GM21526 (cell line): ENCODE measurements around the gene PHC3.
A peak's percentile ranks its signal among the peaks of the same experiment; 100 is the strongest.

ENCODE experiments used
- ATAC-seq: cut with Tn5 transposase; IDR thresholded peaks from one replicate; pipeline ENCODE4 v1.9.1; 2021; ENCODE audit warnings: moderate library complexity; ENCODE audit not compliant: unreplicated experiment, low FRiP score

PHC3 gene

DNA sequence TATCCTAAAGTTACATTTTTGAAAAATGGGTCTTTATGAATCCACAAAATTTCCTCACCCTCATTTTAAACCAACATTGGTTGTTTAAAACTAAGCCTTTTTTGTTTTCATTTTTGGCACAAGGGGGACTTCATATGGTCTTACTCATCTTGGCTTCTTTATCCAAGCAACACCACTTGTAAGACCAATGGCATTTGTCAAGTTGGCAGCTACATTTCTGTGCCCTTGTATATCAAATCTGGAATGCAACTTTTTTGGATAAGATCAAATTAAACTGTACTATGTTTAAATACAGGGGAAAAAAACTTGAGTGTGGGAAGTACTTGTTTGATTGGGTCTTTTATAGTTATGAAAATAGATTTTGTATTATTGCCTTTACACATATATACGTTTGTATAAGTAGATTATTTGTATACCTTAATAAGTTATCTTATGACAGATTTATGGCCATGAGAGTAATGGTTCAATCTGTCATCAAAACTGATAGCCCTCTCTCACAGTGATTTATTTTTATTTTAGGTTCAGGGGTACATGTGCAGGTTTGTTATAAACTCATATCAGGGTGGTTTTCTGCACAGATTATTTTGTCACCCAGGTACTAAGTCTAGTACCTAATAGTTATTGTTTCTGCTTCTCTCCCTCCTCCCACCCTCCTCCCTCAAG, 100.3 kb downstream of the PHC3 start:
- ATAC-seq = no peak

DNA sequence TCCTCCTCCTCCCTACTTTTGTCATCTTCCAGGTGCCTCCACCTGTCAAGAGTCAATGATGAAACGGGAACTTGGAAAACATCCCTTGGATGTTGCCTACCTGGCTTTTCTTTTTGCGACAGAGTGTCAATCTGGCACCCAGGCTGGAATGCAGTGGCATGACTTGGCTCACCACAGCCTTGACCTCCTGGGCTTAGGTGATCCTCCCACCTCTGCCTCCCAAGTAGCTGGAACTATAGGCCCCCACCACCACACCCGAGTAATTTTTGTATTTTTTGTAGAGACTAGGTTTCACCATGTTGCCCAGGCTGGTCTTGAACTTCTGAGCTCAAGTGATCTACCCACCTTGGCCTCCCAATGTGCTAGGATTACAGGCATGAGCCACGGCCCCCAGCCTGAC, 100.9 kb downstream of the PHC3 start:
- no peak for ATAC-seq

DNA sequence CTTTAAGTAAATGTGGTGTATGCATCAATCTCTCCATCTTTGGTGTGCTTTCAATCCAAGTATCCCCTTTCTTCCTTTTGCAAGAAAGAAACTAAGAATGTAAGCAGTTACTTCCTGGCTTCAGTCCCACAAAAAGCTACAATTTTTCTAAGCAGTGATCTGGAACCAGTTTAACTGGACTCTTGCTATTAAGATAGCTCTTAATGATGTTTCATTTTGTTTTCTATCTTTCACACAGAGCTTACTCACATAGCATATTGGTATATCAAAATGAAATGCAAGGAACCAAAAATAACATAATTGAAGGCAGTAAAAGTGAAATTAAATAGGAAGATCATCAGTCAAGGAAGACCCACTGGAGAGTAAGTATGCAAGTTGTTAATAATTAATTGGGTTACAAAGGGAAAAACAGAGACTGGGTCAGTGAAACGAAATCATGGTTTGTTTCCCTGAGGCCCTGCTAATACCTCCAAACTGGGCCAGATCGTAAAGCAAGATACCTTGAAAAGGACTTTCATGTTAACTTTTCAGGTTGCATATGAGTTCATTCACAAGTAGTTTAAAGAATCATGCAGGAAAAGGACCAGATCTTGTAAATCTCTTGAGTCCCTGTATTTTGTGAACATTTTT, 101.9 kb downstream of the PHC3 start:
- ATAC-seq = no peak

DNA sequence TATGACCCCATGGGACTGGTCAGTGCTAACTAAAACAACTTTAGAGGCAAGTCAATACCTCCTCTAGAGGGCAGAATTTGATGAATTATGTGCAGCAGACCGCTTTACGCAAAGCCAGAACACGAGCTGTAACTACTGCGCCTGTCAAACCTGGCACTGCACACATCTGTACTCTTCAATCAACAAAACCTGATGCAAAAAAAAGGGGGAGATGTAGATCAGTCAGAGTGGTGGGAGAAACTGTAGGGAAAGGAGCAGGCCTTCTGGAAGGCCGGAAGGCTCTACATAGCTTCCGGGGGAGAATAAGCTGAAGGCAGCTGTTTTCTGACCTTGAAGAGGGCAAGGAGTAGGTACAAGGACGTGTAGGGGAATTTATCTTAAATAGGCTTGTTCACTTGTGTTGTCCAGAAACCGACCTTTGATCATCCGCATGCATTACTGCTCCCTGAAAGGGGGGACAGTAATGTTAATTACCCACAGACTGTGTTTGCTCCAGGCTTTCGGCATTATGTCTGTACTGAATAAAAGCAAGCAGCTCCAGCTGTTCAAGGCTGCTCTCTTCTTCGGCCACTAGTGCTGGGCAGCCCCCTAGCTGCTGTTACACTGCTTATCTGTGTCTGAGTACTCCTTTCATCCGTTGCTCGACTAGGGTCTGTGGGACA, 102.8 kb downstream of the PHC3 start:
- no peak for ATAC-seq

DNA sequence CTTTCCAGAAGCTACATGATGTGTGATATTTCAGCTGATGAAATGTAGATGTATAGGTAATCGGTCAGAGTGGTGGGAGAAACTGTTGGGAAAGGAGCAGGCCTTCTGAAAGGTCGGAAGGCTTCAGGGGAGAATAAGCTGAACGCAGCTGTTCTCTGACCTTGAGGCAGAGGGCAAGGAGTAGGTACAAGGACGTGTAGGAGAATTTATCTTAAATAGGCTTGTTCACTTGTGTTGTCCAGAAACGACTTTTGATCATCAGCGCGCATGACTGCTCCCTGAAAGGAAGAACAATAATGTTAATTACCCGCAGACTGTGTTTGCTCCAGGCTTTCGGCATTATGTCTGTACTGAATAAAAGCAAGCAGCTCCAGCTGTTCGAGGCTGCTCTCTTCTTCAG, 104.2 kb downstream of the PHC3 start:
- ATAC-seq = no peak

DNA sequence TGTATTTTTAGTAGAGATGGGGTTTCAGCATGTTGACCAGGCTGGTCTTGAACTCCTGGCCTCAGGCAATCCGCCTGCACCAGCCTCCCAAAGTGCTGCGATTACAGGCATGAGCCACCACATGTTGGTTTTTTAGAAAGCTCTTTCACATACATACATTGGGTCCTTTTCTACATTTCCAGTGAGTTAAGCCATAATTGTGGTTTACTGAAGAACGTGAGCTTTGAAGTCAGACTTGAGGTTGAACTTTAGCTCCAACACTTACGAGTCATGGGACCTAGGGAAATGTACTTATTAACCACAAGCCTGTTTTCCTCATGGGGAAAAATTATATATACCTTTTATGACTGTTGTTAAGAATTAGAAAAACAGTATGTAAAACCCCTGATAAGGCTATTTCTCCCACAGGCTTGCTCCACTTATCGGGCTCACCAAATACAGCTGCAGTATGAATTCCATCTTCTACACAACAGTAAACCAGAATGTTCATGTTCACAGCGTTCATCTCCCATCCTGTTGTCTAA, 104.8 kb downstream of the PHC3 start:
- no peak for ATAC-seq

DNA sequence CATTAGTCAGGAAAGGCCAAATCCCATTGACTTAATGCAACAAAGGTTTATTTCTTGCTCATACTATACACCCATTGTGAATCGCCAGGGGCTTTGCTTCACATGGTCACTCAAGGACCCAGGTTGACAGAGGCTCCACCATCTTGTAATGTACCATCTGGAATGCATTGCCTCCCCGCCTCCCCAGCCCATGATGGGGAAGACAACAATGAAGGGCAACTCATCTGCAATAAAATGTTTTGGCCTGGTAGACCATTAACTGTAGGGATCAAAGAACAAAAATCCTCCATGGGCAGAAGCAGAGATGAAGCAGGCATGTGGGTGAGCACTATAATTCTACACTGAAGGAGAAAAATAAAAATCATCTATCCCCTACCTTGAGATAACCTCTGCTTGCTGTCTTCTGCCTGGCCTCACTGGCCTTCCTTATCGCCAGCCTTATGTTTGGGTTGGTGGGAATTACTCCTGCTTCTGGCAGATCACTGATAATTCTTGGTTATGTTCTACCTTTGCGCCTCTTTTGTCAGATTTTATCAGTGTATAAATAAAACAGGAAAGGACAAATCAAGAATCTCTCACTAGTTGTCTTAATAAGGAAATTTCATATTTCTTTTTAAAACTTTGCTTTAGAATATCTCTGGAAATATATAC, 106.0 kb downstream of the PHC3 start:
- no peak for ATAC-seq

DNA sequence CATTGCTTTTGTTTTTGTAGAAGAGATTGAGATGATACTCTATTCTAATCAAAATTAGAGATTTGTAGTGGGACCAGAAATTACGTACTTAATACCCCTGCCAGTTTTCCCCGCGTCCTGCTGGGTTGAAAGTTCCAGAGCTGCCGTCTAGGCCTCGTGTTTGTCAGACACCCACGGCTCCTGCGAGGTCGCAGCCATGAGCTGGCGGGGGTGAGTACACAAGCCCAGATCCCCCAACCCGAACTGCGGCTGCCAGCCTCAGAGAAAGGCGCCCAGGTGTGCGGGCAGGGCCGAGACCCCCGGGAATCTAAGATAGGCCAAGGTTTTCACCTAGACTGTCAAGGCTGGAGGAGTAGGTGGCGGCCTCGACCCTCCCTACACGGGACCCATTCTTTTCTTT, 117.4 kb downstream of the PHC3 start:
- ATAC-seq = no peak

DNA sequence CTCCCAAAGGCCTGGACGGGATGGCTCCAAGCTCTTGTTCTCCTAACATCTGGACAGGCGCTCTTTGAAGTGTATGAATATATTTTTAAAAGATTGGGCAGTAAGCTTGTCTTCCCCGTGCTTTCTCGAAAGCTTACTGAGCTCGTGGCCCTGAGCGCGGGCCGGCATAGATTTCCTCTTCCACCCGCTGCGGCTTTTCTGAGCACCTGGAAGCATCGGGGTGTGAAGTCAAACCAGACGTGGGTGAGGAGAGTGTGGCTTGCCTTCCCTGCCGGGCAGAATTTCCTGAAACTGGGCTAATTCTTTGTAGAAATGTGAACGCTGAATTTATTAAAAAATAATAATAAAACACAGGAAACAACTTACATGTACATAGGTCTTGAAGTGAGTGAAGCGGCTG, 117.8 kb downstream of the PHC3 start:
- no peak for ATAC-seq

DNA sequence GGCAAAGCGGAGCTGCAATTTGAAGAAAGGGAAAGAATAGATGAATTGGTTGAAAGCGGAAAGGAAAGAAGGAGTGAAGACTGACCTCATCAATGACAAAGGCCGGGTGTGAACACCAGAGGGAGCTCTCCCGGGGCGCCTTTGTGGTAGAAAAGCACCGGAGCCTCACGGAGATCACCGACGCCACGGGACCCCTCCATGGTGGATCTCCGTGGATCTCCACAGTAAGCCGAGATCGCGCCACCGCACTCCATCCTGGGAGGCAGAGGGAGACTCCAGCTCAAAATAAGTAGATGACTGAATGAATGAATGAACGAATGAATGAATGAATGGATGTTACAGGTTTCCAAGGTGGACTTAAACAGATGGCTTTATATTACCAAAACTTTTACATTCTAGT, 118.8 kb downstream of the PHC3 start:
- no peak for ATAC-seq

DNA sequence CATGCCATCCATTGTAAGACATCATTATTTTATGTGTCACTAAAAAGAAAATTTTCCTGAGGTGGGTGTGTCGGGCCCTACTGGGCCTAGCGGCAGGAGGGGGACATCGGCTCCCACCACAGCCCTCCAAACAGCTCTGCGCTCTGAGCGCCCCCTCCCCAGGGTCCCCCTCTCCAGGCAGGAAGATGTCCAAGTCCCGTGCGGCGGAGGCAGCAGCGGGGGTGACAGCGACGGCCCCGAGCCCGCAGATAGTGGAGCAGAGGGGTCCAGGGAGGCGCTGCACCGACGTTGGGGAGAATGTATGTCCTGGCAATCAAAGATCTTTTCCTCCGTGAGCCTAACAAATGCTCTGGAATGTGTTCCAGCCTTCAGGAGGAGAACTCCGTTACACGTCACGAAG, 119.5 kb downstream of the PHC3 start:
- no peak for ATAC-seq

DNA sequence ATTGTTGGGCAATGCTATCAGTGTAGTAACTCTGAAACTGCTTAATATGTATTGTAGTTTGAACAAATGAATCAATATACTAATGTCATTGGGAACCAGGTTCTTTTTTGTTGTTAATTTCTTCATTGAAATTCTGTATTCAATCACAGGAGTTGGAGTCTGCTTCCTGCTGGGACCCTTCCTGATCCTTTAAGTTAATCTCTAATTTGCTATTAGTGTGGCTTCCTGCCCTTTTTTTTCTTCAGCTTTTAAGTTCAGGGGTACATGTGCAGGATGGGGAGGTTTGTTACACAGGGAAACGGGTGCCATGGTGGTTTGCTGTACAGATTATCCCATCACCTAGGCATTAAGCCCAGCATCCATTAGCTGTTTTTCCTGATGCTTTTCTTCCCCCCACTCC, 122.1 kb downstream of the PHC3 start:
- ATAC-seq = no peak

DNA sequence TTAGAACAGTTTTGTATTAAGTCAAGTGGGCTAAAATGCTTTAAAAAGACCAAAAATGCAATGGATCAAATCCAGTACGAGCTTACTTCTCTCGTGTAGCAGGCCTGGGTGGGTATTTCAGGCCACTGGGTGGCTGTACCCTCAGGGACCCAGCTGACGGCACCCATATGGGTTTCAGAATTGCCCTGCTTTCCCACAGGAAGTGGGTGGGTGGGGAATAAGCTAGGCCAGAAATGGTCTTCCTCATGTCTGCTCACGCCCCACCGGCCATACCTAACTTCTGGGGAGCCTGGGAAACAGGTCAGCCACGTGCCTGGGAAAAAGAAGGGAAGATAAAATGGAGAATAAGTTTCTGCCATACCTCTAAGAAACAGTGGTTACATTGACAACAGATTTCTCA, 123.4 kb downstream of the PHC3 start:
- ATAC-seq = no peak

DNA sequence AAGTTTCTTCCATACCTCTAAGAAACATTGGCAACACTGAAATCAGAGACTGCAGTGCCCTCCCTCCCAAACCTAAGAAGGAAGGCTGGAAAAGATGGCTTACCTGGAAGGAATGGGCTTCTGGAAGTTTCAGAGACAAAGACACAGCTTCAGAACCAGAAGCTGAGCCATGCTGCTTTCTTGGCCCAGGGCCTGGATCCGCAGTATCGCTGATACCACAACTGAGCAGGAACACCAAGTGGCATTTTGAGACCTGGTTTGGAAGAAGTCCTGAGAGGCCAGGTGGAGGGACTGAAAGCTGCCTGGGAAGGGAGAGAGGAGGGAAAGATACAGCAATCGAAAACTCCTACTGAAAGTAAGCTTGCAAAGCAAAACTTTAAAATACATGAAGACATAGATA, 124.0 kb downstream of the PHC3 start:
- no peak for ATAC-seq

DNA sequence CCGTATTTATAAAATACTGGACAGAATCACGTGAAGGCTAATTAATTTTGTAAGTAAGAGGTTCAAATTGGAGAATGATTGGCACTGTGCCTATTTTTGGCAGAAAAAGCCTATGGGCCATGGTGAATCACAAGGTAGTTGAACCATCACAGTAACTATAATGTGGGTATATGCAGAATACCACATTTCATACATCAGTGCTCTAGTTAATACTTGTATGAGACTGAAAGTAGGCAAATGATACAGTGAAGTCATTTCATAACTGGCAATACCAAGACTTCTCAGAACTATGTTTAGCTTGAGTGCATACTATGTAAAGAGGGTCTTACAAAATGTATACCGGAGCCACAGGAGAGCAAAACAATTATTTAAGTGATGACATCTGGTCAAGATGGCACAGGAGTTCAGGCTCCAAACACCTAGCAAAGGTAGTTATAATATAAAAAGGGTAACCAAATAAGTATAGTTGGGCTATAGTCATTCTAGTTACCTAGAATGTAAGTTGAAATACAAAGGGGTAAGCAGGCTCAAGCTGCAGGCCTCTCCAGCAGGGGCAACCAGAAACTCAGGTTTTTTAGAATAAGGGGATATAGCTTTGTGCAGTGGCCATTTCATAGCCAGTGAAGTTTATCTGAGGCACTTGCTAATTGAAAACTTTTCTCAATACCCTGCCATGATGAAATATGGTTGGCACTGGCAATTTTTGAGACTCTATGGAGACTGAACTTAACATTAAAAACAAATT, 124.7 kb downstream of the PHC3 start:
- peak; percentile 81 for ATAC-seq

DNA sequence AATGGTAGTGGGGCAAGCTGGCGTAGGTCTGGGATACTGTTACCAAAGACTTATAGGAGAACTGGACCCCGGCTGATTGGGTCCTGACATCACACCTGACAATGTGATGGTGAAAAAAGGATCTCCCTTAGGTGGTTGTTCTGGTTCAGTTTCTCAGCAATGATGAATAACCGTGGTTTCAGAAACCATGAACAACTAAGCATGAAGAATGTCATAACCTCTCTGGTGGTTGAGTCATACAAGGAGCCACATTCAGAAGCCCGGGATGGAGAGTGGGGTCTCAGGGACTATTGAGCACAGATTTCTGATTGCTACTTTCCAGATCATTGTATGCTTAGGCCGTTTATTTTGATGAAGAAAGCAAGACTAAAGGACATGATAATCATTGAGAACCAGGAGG, 126.3 kb downstream of the PHC3 start:
- ATAC-seq = peak; percentile 67

DNA sequence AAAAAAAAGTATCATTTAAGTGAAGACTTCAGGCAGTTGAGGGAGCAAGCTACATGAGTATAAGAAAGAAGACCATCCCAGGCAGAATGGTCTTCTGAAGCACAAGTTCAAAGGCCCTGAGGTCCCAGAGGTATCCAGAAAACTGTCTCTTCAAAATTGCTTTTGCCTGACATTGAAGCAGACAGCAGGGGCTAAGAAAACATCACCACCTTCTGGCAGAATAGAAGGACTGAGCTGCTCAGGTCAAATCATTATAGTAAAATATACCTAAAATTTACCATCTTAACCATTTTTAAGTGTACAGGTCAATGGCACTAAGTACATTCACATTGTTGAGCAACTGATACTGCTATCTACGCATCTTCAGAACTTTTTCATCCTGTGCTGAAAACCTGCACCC, 127.3 kb downstream of the PHC3 start:
- no peak for ATAC-seq

DNA sequence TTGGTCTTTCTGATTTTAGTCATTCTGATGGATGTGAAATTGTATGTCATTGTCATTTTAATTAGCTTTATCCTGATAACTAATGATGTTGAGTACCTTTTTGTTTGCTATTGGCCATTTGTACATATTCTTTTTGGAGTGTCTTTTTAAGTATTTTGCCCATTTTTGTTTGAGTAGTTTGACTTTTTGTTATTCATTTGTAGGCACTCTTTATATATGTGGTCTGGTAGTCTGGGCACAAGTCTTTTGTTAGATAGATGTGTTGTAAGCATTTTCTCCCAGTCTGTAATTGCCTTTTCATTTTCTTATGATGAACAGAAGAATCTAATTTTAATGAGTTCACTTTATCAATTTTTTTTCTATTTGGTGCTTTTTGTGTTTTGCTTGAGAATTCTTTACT, 129.1 kb downstream of the PHC3 start:
- ATAC-seq = no peak

DNA sequence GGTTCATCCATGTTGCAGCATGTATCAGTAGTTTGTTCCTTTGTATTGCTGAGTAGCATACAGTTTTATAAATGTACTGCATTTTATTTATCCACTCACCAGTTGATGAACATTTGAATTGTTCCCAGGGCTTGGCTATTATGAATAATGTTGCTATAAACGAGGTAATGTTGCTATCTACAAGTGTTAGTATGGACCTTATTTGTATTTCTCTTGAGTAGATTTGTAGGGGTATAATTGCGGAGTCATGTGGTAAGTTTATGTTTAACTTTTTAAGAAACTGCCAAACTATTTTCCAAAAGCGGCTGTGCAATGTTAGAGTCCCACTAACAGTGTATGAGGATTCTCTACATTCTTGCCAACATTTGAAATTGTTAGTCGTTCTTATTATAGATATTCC, 130.8 kb downstream of the PHC3 start:
- ATAC-seq = no peak

DNA sequence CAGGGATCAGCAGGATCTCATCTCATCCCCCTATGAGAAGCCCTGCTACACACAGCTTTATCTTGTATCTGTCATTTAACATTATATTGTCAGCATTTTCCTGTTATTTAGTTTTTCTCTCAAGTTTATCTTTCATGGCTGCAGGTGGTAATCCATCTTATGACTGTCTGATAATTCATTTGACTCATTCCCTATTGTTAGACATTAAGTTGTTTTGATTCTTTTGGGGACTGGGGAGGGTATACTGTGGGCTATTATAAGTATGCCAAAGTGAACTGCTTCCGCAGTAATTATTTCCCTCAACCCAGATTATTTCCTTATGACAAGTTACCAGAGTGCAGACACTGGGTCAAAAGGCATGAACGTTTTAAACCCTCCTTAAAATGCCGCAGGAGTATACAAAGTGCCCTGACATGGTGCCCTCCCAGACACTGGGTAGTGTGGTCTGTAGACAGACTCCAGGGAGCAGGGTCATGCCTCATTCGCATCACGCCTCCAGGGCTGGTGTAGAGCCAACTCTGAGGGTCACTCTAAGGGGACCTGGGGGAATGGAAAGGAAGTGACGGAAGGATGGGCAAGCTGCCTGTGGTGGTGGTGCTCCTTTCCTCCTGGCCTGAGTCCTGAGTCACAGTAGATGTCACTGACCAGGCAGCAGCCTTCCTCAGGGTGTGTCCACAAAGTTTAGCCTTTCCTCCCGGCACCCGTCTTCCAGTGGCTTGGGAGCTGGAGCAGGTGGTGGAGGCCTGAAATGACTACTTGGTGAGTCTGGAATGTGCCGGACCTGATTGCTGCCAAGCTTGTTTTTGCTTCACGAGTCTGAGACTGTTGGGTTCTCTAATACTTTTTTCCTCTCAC, 132.2 kb downstream of the PHC3 start:
- no peak for ATAC-seq
